A172 (cell line): ENCODE results near the gene ETS1. TPM values are rescaled to one million over a fixed set of nuclear protein-coding genes. Genes with fewer than 3 reads are reported as not detected.

Experiments used
- DNase-seq: peaks from one replicate; pipeline ENCODE4 v3.0.0-alpha.2; 2015; ENCODE audit warnings: low spot score
- total RNA-seq: library from RNA; depleted of rRNA; stranded (reverse); fragments of >200 nt; shearing (Covaris generic); gene quantifications from 2 replicates; pipeline ENCODE4 v1.2.3, GENCODE V29; 2014; rRNA removed

Gene ETS1
- 39.4 and 45.4 TPM in 2 replicates for total RNA-seq

- DNase-seq: peak; percentile 35
These were observed at the start of gene ETS1 for GRCh38 chr11:128587415-128587814. TSS of gene ETS1 (minus strand) at chr11:128587558. CDS start at chr11:128573130, 14,428 bp downstream.

DNA sequence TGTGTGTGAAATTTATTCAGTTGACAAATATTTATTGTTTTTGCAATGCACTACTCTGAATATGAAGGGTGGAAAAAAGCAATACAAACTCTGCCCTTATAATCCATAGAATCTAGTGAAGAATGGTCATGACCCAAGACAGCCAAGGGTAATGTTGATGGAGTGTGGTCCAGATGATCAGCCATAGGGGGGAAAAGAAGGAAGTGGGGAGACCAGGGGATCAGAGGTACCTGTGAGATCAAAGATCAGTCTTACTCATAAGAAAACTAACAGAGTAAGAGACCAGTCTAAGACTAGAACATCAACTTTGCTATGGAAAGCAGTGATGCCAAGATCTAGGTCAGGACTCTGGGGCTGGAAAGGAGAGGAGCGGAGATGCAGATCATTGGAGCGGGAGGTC, 47.0 kb upstream of the ETS1 start:
- DNase-seq: no peak

- no peak for DNase-seq
These were observed 46.1 kb upstream of the ETS1 start for GRCh38 chr11:128633384-128633965.

DNA sequence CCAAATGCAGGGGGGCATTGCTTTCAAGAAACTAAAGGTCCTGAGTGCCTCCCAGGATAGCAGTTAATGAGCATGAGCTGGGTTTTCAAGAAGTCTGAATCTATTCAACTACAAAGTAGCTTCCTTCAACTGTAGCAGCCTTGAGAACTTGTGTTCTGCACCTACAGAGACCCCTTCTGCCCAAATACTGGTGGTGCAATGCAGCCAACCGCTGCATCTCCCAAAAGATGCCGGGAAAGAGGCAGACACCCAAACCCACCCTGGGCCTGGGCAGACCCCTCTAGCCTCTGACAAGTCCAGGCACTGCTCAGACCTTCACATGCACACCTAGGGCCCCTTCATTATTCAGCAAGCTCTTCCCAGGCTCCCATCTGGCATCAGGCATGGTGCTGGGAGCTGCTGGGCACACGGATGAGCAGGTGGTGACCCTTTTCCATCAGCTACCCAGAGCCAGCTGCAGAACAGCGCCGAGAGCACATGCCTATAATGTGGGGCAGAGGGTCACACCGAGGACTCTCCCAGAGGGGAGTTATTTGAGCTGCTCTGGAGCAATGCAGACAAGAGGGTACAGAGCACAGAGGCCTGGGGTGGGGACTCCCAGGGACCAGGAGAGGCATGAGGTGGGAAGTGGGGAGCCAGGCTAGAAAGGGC, 44.9 kb upstream of the ETS1 start:
- DNase-seq: peak; percentile 42

DNA sequence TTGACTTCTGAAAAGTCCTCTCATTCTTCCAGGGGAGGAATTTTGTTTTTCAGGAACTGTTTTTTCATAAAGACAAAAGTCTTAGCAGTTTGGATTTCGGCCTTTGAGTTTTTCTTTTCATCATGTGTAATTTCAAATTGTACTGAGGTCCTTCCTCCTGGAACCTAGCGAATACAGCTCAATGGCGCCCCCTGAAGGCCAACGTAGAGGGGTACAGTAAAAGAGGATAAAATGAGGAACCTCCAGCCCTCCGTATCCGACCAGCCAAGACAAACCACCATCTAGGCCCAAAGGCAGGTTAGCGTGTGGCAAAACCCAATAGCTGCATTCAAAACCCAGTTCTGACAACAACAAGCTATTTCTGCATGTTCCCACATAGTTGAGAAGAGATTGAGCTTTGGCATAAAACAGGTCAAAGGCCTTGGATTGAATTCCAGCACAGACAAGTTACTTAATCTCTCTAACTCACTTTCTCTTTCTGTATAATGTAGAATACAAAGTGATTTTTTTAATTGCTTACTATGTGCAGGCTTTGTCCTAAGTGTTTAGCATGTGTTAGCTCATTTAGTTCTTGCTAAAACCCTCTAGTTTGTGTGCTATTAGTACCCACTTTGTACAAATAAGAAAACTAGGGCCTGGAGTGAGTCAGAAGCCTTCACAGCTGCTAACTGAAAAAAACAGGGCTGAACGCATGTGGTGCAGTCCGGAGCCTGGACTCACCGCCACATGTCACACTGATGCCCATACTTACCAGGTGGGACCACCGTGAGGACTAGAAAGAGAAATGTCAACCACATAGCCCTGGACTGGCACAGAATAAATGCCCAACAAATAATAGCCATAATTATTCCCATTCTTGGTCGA, 43.2 kb upstream of the ETS1 start:
- peak; percentile 40 for DNase-seq

GRCh38 chr11:128629516-128630106, 42.3 kb upstream of the ETS1 start:
- no peak for DNase-seq

DNA sequence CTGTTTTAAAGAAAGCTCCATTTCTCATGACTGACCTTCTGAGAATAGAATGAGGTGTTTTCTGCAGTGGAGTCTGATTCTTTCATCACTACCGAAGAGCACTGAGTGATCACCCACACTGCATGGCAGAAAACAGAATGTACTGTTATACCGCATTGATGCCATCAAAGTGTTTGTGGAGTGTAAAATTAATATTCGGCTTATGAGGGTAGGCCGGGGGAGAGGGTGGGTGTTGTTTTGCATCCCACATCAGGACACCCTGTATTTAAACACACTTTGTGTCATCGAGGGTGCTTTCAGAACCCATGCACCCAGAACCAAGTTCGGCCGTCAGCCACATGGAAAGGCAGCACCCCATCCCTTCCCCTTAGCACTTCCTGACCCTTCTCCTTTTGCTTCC, 41.3 kb upstream of the ETS1 start:
- DNase-seq: no peak

DNA sequence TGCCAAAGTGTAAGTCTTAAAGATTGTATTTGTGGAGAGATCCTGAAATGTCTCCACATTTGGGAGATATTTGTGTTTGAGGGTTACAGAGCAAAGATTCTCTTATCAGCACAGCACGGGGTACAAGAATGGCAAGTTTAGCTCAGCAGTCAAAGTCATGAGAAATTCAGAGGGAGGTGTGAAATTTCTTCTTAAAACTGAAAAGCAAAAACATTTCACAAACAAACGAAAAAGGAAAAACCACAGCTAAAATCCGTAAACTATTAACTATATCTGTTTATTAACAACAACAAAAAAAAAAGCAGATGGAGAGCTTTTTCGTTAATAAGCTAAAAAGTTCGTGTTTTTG, 40.9 kb upstream of the ETS1 start:
- no peak for DNase-seq

GRCh38 chr11:128627666-128628324, 40.4 kb upstream of the ETS1 start:
- DNase-seq: no peak

GRCh38 chr11:128626913-128627665, 39.7 kb upstream of the ETS1 start:
- no peak for DNase-seq

DNA sequence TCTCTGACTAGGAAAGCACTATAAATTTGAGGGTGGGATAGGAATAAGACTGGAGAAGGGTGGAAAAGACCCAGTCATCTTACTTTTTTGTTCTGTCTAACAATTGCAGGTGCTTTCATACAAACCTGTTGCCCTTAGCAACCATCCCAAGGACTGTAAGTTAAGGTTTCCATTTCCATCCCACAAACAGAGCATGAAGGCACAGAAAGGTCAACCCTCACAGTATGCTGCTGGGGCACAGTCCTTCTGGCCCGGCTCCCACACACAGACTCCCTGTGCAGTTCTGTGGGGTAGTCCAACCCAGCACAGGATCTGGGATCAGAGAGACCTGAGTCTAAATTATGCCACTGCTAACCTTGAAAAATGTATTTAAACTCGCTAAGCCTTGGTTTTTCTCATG, 38.4 kb upstream of the ETS1 start:
- no peak for DNase-seq

- DNase-seq: no peak
These were observed 38.0 kb upstream of the ETS1 start for GRCh38 chr11:128625326-128625725.

- no peak for DNase-seq
These were observed 37.2 kb upstream of the ETS1 start for GRCh38 chr11:128624269-128625175.

GRCh38 chr11:128623091-128623490, 35.7 kb upstream of the ETS1 start:
- DNase-seq: no peak

GRCh38 chr11:128621601-128622501, 34.5 kb upstream of the ETS1 start:
- DNase-seq: peak; percentile 52

- no peak for DNase-seq
These were observed 33.1 kb upstream of the ETS1 start for GRCh38 chr11:128620309-128621100.

- no peak for DNase-seq
These were observed 32.4 kb upstream of the ETS1 start for GRCh38 chr11:128619540-128620308.
